GM19043 (cell line): ENCODE results near the gene NUDT4B.
"Not testable (repeated sequence)": the region's sequence is repeated elsewhere in the genome, so short reads cannot be mapped to it uniquely, and the experiment has no call there.

Source experiments
- ATAC-seq: cut with Tn5 transposase; IDR thresholded peaks from one replicate; pipeline ENCODE4 v1.9.1; 2021; ENCODE audit warnings: low read depth; ENCODE audit not compliant: unreplicated experiment

The NUDT4B gene

GRCh38 chr1:148748563-148749334 lies at the start of gene NUDT4B:
NUDT4B (plus strand) TSS chr1:148748774; CDS start chr1:148748953, 179 bp downstream.
- peak; percentile 35 for ATAC-seq

GRCh38 chr1:148699357-148699756 lies 49.2 kb upstream of the NUDT4B start:
- ATAC-seq, result not testable (repeated sequence)

- not testable (repeated sequence) for ATAC-seq
These were observed 46.3 kb upstream of the NUDT4B start for GRCh38 chr1:148702242-148702641.

- not testable (repeated sequence) for ATAC-seq
These were observed 44.5 kb upstream of the NUDT4B start for GRCh38 chr1:148703973-148704591.

- ATAC-seq, result not testable (repeated sequence)
These were observed 43.1 kb upstream of the NUDT4B start for GRCh38 chr1:148705316-148705948.

- ATAC-seq, result not testable (repeated sequence)
These were observed 39.7 kb upstream of the NUDT4B start for GRCh38 chr1:148708779-148709333.

GRCh38 chr1:148710772-148711523 lies 37.6 kb upstream of the NUDT4B start:
- not testable (repeated sequence) for ATAC-seq

- ATAC-seq, result not testable (repeated sequence)
These were observed 36.2 kb upstream of the NUDT4B start for GRCh38 chr1:148712353-148712752.

- not testable (repeated sequence) for ATAC-seq
These were observed 33.1 kb upstream of the NUDT4B start for GRCh38 chr1:148715518-148715917.

GRCh38 chr1:148716966-148717520 lies 31.5 kb upstream of the NUDT4B start:
- not testable (repeated sequence) for ATAC-seq

- not testable (repeated sequence) for ATAC-seq
These were observed 27.7 kb upstream of the NUDT4B start for GRCh38 chr1:148720918-148721317.

GRCh38 chr1:148722758-148723157 lies 25.8 kb upstream of the NUDT4B start:
- not testable (repeated sequence) for ATAC-seq

- not testable (repeated sequence) for ATAC-seq
These were observed 25.1 kb upstream of the NUDT4B start for GRCh38 chr1:148723515-148723914.

GRCh38 chr1:148724872-148725271 lies 23.7 kb upstream of the NUDT4B start:
- ATAC-seq, result not testable (repeated sequence)

GRCh38 chr1:148727862-148728261 lies 20.7 kb upstream of the NUDT4B start:
- ATAC-seq, result not testable (repeated sequence)

GRCh38 chr1:148729128-148729527 lies 19.4 kb upstream of the NUDT4B start:
- peak; percentile 53 for ATAC-seq

- ATAC-seq, result not testable (repeated sequence)
These were observed 19.0 kb upstream of the NUDT4B start for GRCh38 chr1:148729541-148729940.

GRCh38 chr1:148732277-148732676 lies 16.3 kb upstream of the NUDT4B start:
- not testable (repeated sequence) for ATAC-seq

- peak; percentile 58 for ATAC-seq
These were observed 14.8 kb upstream of the NUDT4B start for GRCh38 chr1:148733585-148734310.
